Mammary epithelial cell (primary cell): Measurements from ENCODE around the gene WDFY3.

Experiments
- CTCF ChIP-seq, 2 donors: IDR thresholded peaks in 1 of 2; conservative IDR thresholded peaks in 1 of 2; 2 replicates each; pipeline ENCODE4 v1.5.1; 2011 to 2012; ENCODE audit warnings: inconsistent platforms in 2 of 2, low read length in 2 of 2, mild to moderate bottlenecking in 2 of 2, control low read depth in 1 of 2, low read depth in 1 of 2; ENCODE audit not compliant: insufficient read depth in 1 of 2; ENCODE audit errors: extremely low read depth in 1 of 2
- EZH2 ChIP-seq: IDR thresholded peaks from 2 replicates; pipeline ENCODE4 v1.6.1; 2012; ENCODE audit warnings: low read length, inconsistent platforms, borderline replicate concordance

GRCh38 chr4:84968925-84969324 is 2.4 kb upstream of the WDFY3 start:
- no peak for TF ChIP-seq CTCF (conservative IDR thresholded peaks at IDR 0.05 in 1 of 2, IDR thresholded peaks at IDR 0.05 in 1 of 2; ENCODE audit: extremely low read depth in 1 of 2, insufficient read depth in 1 of 2, low read depth in 1 of 2, low read length in 2 of 2)
- TF ChIP-seq EZH2: no peak
